ENCODE data around the gene CSTF1.

The CSTF1 gene

GRCh38 chr20:56412949-56413348, 20.5 kb downstream of the CSTF1 start:
- peaks cover 28% of the 10 kb centered on the region for H3K36me3 ChIP-seq
- H4K20me1 ChIP-seq = peaks cover 12% of the 10 kb centered on the region; the same call in 1 of the 2 replicates
- H3K27me3 ChIP-seq = no peaks in the 10 kb centered on the region
- peaks cover 25% of the 10 kb centered on the region for H3K4me1 ChIP-seq
- TF ChIP-seq Cebpa-rat (IDR thresholded peaks at IDR 0.05) = no peak
- H3K9ac ChIP-seq = no peak overlapping the region
- no peak overlapping the region for H3K4me3 ChIP-seq
- no peak overlapping the region for H3K27ac ChIP-seq
- no peak overlapping the region for H3K4me2 ChIP-seq
- no peaks in the 10 kb centered on the region for H3K9me3 ChIP-seq

DNA sequence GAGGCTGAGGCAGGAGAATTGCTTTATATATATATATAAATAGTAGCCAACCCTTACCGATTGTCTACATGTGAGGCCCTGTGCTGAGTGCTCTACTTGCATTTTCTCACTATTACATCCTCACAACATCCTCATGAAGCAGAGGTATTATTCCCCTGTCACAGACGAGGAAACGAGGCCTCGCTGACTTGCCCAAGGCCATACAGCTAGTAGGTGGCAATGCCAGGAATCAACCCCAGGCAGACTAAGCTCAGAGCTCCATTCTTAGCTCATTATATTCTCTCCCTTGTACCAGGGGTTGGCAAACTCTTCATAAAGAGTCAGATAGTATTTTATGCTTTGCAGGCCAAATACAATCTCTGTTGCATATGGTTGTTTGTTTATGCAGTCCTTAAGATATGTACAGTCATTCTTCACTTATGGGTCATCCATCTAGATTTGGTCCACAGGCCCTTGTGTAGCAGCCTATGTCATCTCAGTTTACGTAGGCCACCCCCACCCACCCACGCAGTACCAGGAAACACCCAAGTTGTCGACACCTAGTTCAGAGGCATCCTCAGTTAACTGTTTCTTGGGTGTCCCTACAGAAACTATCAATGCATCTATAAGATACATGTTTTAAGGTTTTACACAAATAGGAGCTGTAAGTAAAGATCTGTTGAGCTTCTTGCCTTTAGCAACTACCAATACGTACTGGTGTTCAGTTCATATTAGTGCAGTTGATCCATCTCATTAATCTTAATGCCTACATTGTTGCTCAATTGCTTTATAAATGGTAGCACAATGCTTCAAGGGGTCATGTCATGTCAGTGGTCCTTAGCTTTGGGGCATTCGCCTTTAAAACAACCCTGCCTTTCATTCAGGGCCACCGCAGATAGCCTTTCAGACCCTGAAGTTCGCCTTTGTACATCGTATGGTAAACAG, 22.7 kb downstream of the CSTF1 start:
- no peak for TF ChIP-seq Cebpa-rat (IDR thresholded peaks at IDR 0.05)
- H3K4me2 ChIP-seq = no peak overlapping the region

GRCh38 chr20:56417402-56417801, 25.0 kb downstream of the CSTF1 start:
- Histone ChIP-seq H3K9me3 (no peaks in the 10 kb centered on the region), H3K27me3 (no peaks in the 10 kb centered on the region), H3K36me3 (0 out of 2 replicates have a peak, but pooled peaks cover 9% of the 10 kb centered on the region), H3K27ac (no peak overlapping the region), H4K20me1 (no peaks in the 10 kb centered on the region), H3K4me1 (peaks cover 8% of the 10 kb centered on the region), H3K4me2 (no peak overlapping the region), H3K9ac (no peak overlapping the region), H3K4me3 (no peak overlapping the region)
- no peak for TF ChIP-seq Cebpa-rat (IDR thresholded peaks at IDR 0.05)

More for the DNA sequence above, 22.7 kb downstream of the CSTF1 start:
- H4K20me1 ChIP-seq = no peaks in the 10 kb centered on the region
- H3K27me3 ChIP-seq = no peaks in the 10 kb centered on the region
- 0 out of 2 replicates have a peak, but pooled peaks cover 11% of the 10 kb centered on the region for H3K36me3 ChIP-seq
- no peaks in the 10 kb centered on the region for H3K9me3 ChIP-seq
- no peak overlapping the region for H3K9ac ChIP-seq
- H3K4me3 ChIP-seq = no peak overlapping the region
- H3K27ac ChIP-seq = no peak overlapping the region
- peaks cover 30% of the 10 kb centered on the region for H3K4me1 ChIP-seq

DNA sequence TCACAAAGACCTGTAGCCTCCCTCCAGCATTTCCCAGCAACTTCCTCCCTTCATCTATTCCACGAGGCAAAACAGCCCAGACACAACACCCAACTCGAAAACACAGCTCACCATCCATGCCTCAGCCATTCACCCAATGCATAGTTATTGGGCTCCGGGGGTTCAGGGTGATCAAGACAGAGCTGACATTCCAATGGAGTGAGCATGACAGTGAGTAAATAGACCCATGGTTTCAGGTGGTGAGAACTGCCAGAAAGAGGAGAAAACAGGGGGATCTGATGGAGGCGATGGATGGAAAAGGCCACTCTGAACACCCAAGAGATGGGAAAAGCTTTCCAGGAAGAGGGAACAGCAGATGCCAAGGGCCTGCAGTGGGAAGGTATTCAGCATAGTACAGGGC, 25.5 kb downstream of the CSTF1 start:
- no peaks in the 10 kb centered on the region for H4K20me1 ChIP-seq
- H3K27ac ChIP-seq = no peak overlapping the region
- 0 out of 2 replicates have a peak, but pooled peaks cover 4% of the 10 kb centered on the region for H3K36me3 ChIP-seq
- peaks cover 5% of the 10 kb centered on the region; the same call in 1 of the 2 replicates for H3K4me1 ChIP-seq
- H3K9me3 ChIP-seq = no peaks in the 10 kb centered on the region
- TF ChIP-seq Cebpa-rat (IDR thresholded peaks at IDR 0.05) = no peak
- no peak overlapping the region for H3K4me2 ChIP-seq
- no peak overlapping the region for H3K4me3 ChIP-seq
- H3K9ac ChIP-seq = no peak overlapping the region
- no peaks in the 10 kb centered on the region for H3K27me3 ChIP-seq

DNA sequence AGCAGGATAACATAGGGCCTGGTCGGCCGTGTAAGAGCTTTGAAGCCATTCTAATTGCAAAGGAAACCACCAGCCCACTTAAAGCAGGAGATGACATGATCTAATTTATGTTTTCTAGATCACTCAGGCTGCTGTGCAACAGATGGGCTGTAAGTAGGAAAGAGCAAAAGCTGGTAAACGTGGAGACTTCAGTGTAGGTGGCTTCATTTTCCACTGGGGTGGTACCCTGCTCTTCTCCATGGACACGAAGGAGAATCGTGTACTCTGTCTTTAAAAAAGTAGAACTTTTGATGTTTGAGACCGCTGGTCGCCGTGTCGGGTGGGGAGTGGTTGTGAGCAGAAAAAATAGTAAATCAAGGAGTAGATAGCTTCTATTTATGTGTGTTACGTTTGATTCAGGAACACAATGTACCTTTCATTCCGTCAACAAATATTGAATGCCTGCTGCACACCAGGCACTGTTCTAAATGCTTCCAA, 26.0 kb downstream of the CSTF1 start:
- H3K27ac ChIP-seq = no peak overlapping the region
- TF ChIP-seq Cebpa-rat (IDR thresholded peaks at IDR 0.05) = no peak
- H3K36me3 ChIP-seq = 0 out of 2 replicates have a peak, but pooled peaks cover 3% of the 10 kb centered on the region

GRCh38 chr20:56420028-56420427, 27.6 kb downstream of the CSTF1 start:
- H4K20me1 ChIP-seq = no peaks in the 10 kb centered on the region
- no peak overlapping the region for H3K9ac ChIP-seq
- no peak overlapping the region for H3K4me3 ChIP-seq
- no peak overlapping the region for H3K27ac ChIP-seq
- TF ChIP-seq Cebpa-rat (IDR thresholded peaks at IDR 0.05) = no peak
- 0 out of 2 replicates have a peak, but pooled peaks cover 3% of the 10 kb centered on the region for H3K36me3 ChIP-seq
- H3K9me3 ChIP-seq = no peaks in the 10 kb centered on the region
- H3K27me3 ChIP-seq = no peaks in the 10 kb centered on the region
- no peak overlapping the region for H3K4me2 ChIP-seq
- peaks cover 5% of the 10 kb centered on the region; the same call in 1 of the 2 replicates for H3K4me1 ChIP-seq

More for the DNA sequence above, 26.0 kb downstream of the CSTF1 start:
- peaks cover 5% of the 10 kb centered on the region; the same call in 1 of the 2 replicates for H3K4me1 ChIP-seq
- H3K9me3 ChIP-seq = no peaks in the 10 kb centered on the region
- H3K27me3 ChIP-seq = no peaks in the 10 kb centered on the region
- no peak overlapping the region for H3K4me2 ChIP-seq
- H4K20me1 ChIP-seq = no peaks in the 10 kb centered on the region
- H3K9ac ChIP-seq = no peak overlapping the region
- H3K4me3 ChIP-seq = no peak overlapping the region

DNA sequence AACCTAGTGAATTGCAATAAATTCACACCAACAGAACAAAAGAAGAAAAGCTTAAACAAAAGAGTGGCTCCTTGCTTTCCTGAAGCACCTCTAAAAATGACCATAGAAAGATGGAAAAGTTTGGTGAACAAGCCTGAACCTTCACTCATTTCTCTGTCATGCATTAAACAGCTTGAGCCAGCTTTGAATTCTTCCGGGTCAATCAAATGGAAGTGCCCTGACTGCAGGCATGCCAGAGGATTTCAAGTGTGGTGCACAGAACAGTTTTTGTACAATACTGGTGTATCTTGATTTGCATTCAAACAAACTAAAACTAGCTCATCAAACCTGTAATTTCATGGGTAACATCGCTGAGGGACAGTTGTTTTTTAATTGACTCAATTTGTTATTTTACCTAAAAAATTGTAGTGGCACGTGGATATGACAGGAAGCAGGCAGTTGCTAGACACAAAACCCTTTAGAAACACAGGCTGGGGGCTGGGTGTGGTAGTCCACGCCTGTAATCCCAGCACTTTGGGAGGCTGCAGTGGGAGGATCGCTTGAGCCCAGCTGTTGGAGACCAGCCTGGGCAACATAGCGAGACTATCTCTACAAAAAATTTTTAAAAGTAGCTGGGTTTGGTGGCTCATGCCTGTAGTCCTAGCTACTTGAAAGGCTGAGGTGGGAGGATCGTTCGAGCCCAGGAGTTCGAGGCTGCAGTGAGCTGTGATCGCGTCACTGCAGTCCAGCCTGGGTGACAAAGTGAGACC, 28.7 kb downstream of the CSTF1 start:
- H3K36me3 ChIP-seq = 0 out of 2 replicates have a peak, but pooled peaks cover 3% of the 10 kb centered on the region
- H3K4me1 ChIP-seq = peaks cover 5% of the 10 kb centered on the region; the same call in 1 of the 2 replicates
- H3K27me3 ChIP-seq = no peaks in the 10 kb centered on the region
- TF ChIP-seq Cebpa-rat (IDR thresholded peaks at IDR 0.05) = no peak
- no peak overlapping the region for H3K4me3 ChIP-seq
- no peaks in the 10 kb centered on the region for H4K20me1 ChIP-seq
- H3K9ac ChIP-seq = no peak overlapping the region
- no peak overlapping the region for H3K4me2 ChIP-seq
- H3K9me3 ChIP-seq = no peaks in the 10 kb centered on the region
- H3K27ac ChIP-seq = no peak overlapping the region

DNA sequence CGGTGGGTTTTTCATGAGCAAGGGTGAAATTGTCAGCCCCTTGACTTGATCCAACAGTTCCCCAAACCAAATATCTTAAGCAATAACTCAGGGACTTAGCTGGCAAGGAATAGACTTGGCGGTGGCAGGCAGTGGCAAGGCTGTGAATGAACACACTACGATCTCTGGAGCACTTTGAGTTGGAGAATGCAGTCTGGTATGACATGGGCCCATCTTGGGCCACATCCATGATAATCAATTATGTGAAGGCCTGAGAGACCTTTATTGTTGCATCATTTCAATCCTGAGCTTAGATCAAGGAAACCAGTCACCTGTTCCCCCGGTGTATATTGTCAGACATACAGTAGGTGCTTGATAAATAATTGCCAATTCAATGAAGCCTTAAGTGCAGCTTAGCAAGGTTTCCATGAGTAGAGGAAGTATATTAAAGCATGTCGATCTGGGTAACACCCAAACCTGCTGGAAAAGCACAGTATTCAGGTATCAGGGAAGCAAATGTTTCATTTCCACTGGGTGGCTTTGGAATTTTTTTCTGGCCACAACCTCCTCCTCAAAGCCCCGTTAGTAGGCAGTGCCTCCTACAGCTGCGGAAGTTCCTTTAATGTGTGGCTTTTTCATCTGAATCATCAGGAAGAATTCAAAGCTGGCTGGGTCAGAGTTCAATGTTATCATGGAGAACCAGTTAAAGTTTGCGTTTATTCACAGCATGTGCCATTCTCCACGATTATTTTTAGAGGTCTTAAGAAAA, 29.8 kb downstream of the CSTF1 start:
- H3K4me1 ChIP-seq = peaks cover 5% of the 10 kb centered on the region; the same call in 1 of the 2 replicates
- H3K9me3 ChIP-seq = no peaks in the 10 kb centered on the region
- H4K20me1 ChIP-seq = no peaks in the 10 kb centered on the region
- H3K27me3 ChIP-seq = no peaks in the 10 kb centered on the region
- no peak overlapping the region for H3K9ac ChIP-seq
- no peak overlapping the region for H3K27ac ChIP-seq
- 0 out of 2 replicates have a peak, but pooled peaks cover 3% of the 10 kb centered on the region for H3K36me3 ChIP-seq
- H3K4me3 ChIP-seq = no peak overlapping the region
- TF ChIP-seq Cebpa-rat (IDR thresholded peaks at IDR 0.05) = no peak
- no peak overlapping the region for H3K4me2 ChIP-seq

GRCh38 chr20:56422824-56423189, 30.4 kb downstream of the CSTF1 start:
- Histone ChIP-seq H3K9ac (no peak overlapping the region), H3K27ac (no peak overlapping the region), H3K4me3 (no peak overlapping the region), H3K4me2 (no peak overlapping the region), H3K9me3 (no peaks in the 10 kb centered on the region), H3K27me3 (no peaks in the 10 kb centered on the region), H4K20me1 (no peaks in the 10 kb centered on the region), H3K36me3 (no peaks in the 10 kb centered on the region), H3K4me1 (peaks cover 5% of the 10 kb centered on the region; the same call in 1 of the 2 replicates)
- no peak for TF ChIP-seq Cebpa-rat (IDR thresholded peaks at IDR 0.05)
